GM12878 (cell line): ENCODE data around the gene LMF2. TPM values are rescaled to one million over a fixed set of nuclear protein-coding genes. Genes with fewer than 3 reads are reported as not detected.

Experiments used
- ATF2 ChIP-seq: IDR thresholded peaks from 2 replicates; pipeline ENCODE4 v1.6.1; 2012; ENCODE audit warnings: low read length, inconsistent platforms
- CREB1 ChIP-seq: IDR thresholded peaks from 2 replicates; pipeline ENCODE4 v1.6.1; 2012; ENCODE audit warnings: low read depth, mild to moderate bottlenecking, inconsistent platforms
- CTCF ChIP-seq, 3 experiments: IDR thresholded peaks in 2 of 3; conservative IDR thresholded peaks in 1 of 3; 2 replicates each; pipeline ENCODE4 v1.5.1; 2011; ENCODE audit warnings: low read depth in 3 of 3, low read length in 3 of 3, mild to moderate bottlenecking in 3 of 3, control low read depth in 2 of 3, moderate library complexity in 2 of 3, inconsistent platforms in 1 of 3, mixed read lengths in 1 of 3; ENCODE audit not compliant: control insufficient read depth in 2 of 3, insufficient read depth in 1 of 3; ENCODE audit errors: extremely low read depth in 1 of 3
- E2F8 ChIP-seq: fragments of 450-650 bp; IDR thresholded peaks from 2 replicates; pipeline ENCODE4 v1.6.1; 2018; ENCODE audit warnings: mild to moderate bottlenecking, low read depth, moderate library complexity; ENCODE audit not compliant: partially characterized antibody
- EP300 ChIP-seq, 2 experiments: fragments of 150-350 bp in 1 of 2; IDR thresholded peaks; 2 replicates each; pipeline ENCODE4 v1.6.1; 2011 to 2012; ENCODE audit warnings: low read depth in 2 of 2, low read length in 2 of 2, borderline replicate concordance in 1 of 2, improper control_type of control experiment in 1 of 2, inconsistent platforms in 1 of 2; ENCODE audit not compliant: control insufficient read depth in 1 of 2
- ESRRA ChIP-seq: IDR thresholded peaks from 2 replicates; pipeline ENCODE4 v1.6.1; 2012; ENCODE audit warnings: mild to moderate bottlenecking, low read length, improper control_type of control experiment
- IKZF1 ChIP-seq: fragments of 450-650 bp; conservative IDR thresholded peaks from 2 replicates; pipeline ENCODE4 v1.6.1; 2017; ENCODE audit warnings: antibody characterized with exemption, mild to moderate bottlenecking
- KDM1A ChIP-seq: fragments of 200-600 bp; sonication (generic); IDR thresholded peaks from 2 replicates; pipeline ENCODE4 v1.6.1; 2016; ENCODE audit warnings: borderline replicate concordance
- MEF2A ChIP-seq: IDR thresholded peaks from 2 replicates; pipeline ENCODE4 v1.6.1; 2011; ENCODE audit warnings: low read depth, mild to moderate bottlenecking, low read length, moderate library complexity; ENCODE audit not compliant: insufficient read depth
- NFIC ChIP-seq: IDR thresholded peaks from 2 replicates; pipeline ENCODE4 v1.6.1; 2012; ENCODE audit warnings: low read depth, mild to moderate bottlenecking, inconsistent platforms, low read length, moderate library complexity
- NFXL1 ChIP-seq: fragments of 450-650 bp; IDR thresholded peaks from 2 replicates; pipeline ENCODE4 v1.6.1; 2017; ENCODE audit warnings: antibody characterized with exemption, mild to moderate bottlenecking, borderline replicate concordance
- NFYB ChIP-seq: IDR thresholded peaks from 2 replicates; pipeline ENCODE4 v1.6.1; 2011; ENCODE audit warnings: low read depth, mild to moderate bottlenecking, low read length, improper control_type of control experiment, moderate library complexity; ENCODE audit not compliant: insufficient read depth
- POLR2AphosphoS2 ChIP-seq: IDR thresholded peaks from 2 replicates; pipeline ENCODE4 v1.6.1; 2011; ENCODE audit warnings: low read depth, mild to moderate bottlenecking, low read length, improper control_type of control experiment, moderate library complexity
- RB1 ChIP-seq: fragments of 450-650 bp; formaldehyde crosslinking; IDR thresholded peaks from 2 replicates; pipeline ENCODE4 v1.6.1; 2017; ENCODE audit warnings: mild to moderate bottlenecking, borderline replicate concordance
- SIX5 ChIP-seq: IDR thresholded peaks from 2 replicates; pipeline ENCODE4 v1.6.1; 2011; ENCODE audit warnings: mild to moderate bottlenecking, low read depth, low read length, moderate library complexity; ENCODE audit not compliant: severe bottlenecking
- SMAD5 ChIP-seq: IDR thresholded peaks from 2 replicates; pipeline ENCODE4 v1.6.1; 2016; ENCODE audit warnings: antibody characterized with exemption, low read depth
- TCF3 ChIP-seq: IDR thresholded peaks from 2 replicates; pipeline ENCODE4 v1.6.1; 2012; ENCODE audit warnings: low read depth, mild to moderate bottlenecking, low read length, borderline replicate concordance; ENCODE audit not compliant: insufficient read depth
- YBX1 ChIP-seq: fragments of 450-650 bp; IDR thresholded peaks from 2 replicates; pipeline ENCODE4 v1.6.1; 2016; ENCODE audit warnings: antibody characterized with exemption
- polyA plus RNA-seq, 11 experiments: library from polyadenylated mRNA; depleted of rRNA in 4 of 11; unstranded in 6 of 11; stranded (reverse) in 5 of 11; fragments of >200 nt; fragmentation: Nextera tagmentation in 4 of 11; fragmentation: Illumina TruSeq in 1 of 11; extraction: Ambion mirVana in 4 of 11; extraction: Trizol in 1 of 11; gene quantifications; 1 replicate in 1 of 11; 2 replicates in 10 of 11; pipeline versions ENCODE4 v1.2.1 to v1.2.3, GENCODE V29; 2011 to 2016; ENCODE audit warnings: inconsistent platforms in 2 of 11, missing spikeins in 2 of 11, low read depth in 1 of 11
- total RNA-seq, 4 experiments: library from RNA; depleted of rRNA in 3 of 4; stranded (reverse); fragments of >200 nt in 3 of 4; fragmentation: Illumina TruSeq in 1 of 4; extraction: Trizol in 1 of 4; gene quantifications; 2 replicates each; pipeline versions ENCODE4 v1.2.1 to v1.2.3, GENCODE V29; 2013 to 2021
- TF ChIP-seq, protein P1 (sequence below): fragments of 450-650 bp; IDR thresholded peaks from 2 replicates; pipeline ENCODE4 v1.6.1; 2016; ENCODE audit warnings: mild to moderate bottlenecking, moderate library complexity, borderline replicate concordance

LMF2 gene
- total and polyA plus RNA-seq, 10 of the 15 experiments (the other 5 are each of a cell fraction or from before 2014, with no cell fraction given) = 0.08 to 57.5 (median 21.2) TPM

GRCh38 chr22:50529897-50530579, 22.5 kb upstream of the LMF2 start, which contains the start of gene TYMP (continued):
- TF ChIP-seq SMAD5 (no peak; the same call in 1 of the 2 replicates), NFYB (no peak), E2F8 (no peak), RB1 (no peak; the same call in 1 of the 2 replicates), NFIC (no peak), ATF2 (no peak), TCF3 (0 out of 2 replicates have a peak, but pooled peaks have one; percentile 46), NFXL1 (no peak), KDM1A (no peak), CTCF (IDR thresholded peaks at IDR 0.05 in 2 of 3, conservative IDR thresholded peaks at IDR 0.05 in 1 of 3; ENCODE audit: control insufficient read depth in 2 of 3, extremely low read depth in 1 of 3, insufficient read depth in 1 of 3, low read depth in 3 of 3, low read length in 3 of 3) (no peak), ESRRA (no peak), CREB1 (no peak), IKZF1 (peak; percentile 98), POLR2AphosphoS2 (no peak; the same call in none of the 2 replicates), EP300 (IDR thresholded peaks at IDR 0.05; ENCODE audit: borderline replicate concordance in 1 of 2, control insufficient read depth in 1 of 2, low read depth in 2 of 2, low read length in 2 of 2) (no peak), SIX5 (no peak), MEF2A (no peak), YBX1 (no peak)
- TF ChIP-seq, protein P1, sequence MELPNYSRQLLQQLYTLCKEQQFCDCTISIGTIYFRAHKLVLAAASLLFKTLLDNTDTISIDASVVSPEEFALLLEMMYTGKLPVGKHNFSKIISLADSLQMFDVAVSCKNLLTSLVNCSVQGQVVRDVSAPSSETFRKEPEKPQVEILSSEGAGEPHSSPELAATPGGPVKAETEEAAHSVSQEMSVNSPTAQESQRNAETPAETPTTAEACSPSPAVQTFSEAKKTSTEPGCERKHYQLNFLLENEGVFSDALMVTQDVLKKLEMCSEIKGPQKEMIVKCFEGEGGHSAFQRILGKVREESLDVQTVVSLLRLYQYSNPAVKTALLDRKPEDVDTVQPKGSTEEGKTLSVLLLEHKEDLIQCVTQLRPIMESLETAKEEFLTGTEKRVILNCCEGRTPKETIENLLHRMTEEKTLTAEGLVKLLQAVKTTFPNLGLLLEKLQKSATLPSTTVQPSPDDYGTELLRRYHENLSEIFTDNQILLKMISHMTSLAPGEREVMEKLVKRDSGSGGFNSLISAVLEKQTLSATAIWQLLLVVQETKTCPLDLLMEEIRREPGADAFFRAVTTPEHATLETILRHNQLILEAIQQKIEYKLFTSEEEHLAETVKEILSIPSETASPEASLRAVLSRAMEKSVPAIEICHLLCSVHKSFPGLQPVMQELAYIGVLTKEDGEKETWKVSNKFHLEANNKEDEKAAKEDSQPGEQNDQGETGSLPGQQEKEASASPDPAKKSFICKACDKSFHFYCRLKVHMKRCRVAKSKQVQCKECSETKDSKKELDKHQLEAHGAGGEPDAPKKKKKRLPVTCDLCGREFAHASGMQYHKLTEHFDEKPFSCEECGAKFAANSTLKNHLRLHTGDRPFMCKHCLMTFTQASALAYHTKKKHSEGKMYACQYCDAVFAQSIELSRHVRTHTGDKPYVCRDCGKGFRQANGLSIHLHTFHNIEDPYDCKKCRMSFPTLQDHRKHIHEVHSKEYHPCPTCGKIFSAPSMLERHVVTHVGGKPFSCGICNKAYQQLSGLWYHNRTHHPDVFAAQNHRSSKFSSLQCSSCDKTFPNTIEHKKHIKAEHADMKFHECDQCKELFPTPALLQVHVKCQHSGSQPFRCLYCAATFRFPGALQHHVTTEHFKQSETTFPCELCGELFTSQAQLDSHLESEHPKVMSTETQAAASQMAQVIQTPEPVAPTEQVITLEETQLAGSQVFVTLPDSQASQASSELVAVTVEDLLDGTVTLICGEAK = no peak
